ENCODE data around the gene AGPAT1.
"Not testable (repeated sequence)": the region's sequence is repeated elsewhere in the genome, so short reads cannot be mapped to it uniquely, and the experiment has no call there.

Gene AGPAT1

DNA sequence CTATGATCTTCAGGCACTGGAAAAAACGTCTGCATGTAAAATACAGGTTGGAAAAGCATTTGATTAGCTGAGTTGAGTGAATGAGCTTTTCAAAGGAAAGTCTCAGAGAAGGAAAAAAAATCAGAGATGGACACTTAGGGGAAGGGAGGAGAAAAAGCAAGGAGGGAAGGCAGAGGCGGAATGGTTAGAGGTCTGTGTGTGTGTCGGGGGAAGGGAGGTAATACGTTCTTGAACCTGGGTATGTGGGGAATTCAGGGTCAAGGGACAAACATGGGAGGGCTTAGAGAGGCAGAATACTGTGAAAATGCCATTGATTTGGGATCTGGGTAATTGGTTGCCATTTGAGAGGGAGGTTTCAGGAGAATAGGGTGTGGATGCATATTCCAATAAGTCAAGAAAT is 29.2 kb downstream of the AGPAT1 start:
- no peak for DNase-seq

DNA sequence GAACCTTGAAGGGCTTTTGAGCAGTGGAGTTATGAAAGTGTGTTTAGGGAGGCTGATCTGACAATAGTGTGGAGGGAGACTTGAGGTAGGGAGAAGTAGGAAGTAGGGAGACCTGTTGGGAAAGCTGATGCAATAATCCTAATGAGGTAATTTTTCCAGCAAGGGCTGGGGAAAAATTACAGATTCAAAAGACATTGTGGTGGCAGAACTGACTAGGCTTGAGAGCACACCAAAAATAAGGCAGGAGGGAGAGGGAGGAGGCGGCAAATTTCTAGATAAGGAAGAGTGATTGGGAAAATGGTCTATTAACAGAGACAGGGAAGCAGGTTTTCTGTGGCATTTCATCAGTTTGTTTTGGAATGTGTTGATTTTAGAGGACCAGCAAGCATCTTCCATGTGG is 29.6 kb downstream of the AGPAT1 start:
- no peak for DNase-seq

DNA sequence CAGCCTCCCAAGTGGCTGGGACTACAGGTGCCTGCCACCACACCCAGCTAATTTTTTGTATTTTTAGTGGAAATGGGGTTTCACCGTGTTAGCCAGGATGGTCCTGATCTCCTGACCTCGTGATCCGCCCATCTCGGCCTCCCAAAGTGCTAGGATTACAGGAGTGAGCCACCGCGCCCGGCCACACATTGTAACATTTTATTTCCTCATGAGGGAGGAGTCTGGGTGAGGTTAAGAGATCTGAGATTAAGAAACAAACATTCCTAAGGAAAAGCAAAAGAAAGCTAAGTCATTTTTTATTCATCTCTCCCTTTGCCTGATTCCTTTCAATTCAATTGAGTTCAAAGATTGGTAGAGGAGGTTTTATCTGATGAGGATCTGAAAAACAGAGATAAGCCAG is 31.6 kb downstream of the AGPAT1 start:
- DNase-seq, result not testable (repeated sequence)

DNA sequence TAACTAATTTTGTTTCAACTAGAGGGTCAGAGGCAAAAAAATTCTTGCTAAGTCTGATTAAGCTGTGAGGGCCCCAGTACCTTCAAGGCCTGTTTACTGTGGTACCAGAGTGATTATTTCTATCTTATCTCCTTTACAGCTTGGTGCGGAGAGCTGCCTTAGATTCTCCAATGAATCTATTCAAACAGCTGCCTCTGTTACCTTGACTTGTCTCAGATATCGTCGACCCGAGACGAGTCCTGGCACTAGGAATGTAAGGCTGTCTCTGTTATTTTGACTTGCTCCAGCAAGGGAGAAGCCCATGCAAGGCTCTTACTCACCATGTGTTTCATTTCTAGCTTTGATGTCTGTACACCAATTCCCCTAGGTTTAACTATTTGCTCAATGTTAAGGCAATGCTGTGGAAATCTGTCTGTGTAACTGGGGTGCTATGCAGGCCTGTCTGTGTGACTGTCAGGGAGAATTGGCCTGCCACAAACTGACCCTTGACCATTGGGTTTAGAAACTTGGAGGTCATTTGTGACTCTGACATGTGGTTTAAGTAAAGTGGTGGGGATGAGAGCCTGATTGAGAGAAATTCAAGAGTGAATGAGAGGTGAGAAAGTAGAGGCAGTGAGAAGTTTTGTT is 35.4 kb downstream of the AGPAT1 start:
- DNase-seq, result no peak

DNA sequence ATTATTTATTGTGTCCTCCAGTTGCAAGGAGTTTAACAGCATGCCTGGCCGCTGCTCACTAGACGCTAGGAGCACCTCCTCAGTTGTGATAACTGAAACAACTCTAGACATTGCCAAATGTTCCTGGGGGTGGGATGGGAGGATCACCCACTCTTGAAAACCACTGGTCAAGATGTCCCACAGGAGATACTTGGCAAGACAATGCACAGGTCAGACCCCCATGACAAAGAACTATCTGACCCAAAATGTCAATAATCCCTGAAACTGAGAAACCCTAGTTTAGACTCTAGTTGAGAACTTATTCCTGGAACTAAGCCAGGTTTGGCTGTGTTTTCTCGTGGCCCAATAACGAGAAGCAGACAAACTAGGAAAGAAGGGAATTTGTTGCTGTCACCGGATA is 36.3 kb downstream of the AGPAT1 start:
- DNase-seq, result no peak

DNA sequence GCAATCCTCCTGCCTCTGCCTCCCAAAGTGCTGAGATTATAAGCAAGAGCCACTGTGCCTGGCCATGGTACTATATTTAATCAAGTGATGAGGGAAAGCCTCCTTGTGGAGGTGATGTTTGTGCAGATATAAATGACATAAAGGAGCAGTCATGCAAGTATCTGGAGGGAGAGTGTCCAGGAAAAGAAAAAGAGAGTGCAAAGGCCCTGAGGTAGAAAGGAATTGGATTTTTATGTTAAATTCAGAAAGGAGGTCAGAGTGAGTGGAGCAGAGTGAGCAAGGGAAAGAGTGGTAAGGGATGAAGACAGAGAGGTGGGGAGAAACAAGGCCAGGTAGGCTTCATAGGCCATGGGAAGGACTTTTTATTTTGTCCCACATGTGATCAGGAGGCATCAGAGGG is 38.4 kb downstream of the AGPAT1 start:
- no peak for DNase-seq

DNA sequence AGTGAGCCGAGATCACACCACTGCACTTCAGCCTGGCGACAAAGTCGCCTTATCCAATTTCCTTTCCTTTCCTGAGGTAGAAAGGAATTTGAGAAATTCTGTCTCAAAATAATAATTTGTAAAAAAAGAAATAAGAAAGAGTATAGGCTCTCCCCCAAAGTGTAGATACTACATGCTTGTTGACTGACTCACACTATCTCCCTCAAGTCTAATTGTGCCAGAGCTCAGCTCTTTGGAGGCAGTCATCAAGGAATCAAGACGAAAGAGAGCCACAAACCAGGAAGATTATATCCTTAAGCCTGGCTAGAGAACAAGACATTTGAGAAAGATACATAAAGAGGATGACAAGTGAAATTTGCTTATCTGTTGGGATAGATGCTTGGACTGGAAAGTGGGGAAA is 42.1 kb downstream of the AGPAT1 start:
- no peak for DNase-seq

DNA sequence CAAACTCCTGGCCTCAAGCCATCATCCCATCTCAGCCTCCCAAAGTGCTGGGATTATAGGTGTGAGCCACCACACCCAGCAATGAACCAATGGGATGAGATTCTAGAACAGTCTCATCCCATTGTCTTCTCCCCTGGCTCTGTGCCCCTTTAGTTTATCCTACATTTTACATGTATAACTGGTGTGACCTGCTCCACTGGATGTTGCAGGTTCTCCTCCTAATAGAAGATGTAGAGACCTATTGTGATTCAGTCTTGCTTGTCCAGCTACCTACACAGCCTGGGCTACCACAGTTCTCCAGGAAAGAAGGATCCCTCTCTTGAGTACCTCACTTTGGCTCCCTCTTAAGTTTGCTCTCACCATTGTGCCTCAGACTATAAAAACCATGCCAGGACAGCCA is 43.8 kb downstream of the AGPAT1 start:
- DNase-seq, result no peak

DNA sequence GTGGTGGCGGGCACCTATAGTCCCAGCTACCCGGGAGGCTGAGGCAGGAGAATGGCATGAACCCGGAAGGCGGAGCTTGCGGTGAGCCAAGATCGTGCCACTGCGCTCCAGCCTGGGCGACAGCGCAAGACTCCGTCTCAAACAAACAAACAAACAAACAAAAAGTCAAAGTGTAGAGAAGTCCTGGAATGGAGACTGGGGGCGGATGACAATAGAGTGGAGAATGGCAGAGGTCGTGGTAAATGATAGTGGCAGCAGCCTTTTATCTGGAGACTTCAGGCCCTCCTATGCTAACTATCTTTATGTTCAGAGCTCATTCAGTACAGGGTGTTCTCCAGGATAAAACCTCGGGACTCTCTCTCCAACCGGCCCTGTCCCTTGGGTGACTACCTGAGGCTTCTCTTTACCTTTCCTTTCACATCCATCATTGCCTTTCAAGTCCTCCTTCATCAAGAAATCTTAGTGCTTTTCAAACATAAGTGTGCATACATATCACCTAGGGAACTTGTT is 44.4 kb downstream of the AGPAT1 start:
- DNase-seq, result no peak

DNA sequence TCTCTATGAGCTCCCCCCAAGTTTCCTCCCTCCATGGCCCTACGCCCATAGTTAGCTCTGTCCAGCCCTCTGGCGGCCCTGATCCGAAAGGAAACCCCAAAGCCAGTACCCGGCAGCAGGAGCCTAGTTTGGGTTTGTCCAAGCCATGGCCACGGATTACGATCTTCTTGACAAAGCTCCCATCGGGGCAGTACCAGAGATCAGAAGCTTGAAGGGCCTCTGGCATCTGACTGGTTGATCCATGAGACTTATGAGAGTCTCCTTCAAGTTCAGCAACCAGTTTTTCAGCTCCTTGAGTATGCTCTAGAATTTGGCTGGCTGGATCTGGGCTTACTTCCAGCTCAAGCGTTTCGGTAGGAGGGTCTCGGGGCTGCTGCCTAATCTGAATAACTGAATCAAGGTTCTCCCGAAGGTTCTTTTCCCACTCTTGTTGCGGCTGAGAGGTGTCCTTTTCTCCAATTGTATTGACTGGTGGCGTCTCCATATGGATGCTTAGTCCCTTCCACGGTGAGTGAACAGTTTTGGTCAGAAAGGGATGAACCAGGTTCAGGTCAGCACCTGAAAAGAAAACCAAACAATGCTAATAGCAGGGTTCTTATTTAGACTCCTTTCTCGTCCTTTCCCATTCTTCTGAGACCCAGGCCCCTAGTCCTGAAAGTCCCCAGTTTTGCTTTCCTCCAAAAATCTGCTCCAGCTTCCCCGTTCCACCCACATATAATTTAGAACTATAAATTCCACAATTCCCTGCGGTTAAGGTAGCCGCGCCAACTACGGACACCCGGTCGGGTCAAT is 46.4 kb downstream of the AGPAT1 start:
- no peak for DNase-seq

DNA sequence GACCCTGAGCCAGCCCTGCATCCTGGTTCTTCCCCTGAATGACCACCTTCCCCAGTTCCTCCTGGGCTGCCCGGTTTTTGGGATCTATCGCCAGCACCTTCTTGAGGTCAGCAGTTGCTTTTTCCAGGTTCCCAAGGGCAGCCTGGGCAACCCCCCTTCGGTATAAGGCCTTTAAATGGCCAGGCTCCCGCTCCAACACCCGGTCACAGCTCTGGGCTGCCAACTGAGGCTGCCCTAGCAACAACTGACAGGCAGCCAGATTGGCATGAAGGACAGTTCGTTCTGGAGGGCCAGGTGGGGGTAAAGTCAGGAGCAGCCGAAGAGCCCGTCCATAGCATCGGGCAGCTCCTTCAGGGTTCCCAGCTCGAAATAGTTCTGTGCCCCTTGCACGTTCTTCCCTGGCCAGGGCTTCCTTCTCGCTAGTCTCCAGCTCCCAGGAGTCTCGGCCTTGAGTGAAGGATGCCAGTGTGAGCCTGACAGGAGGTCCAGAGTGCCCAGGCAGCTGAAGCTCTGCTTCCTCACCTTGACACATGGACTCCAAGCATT is 47.1 kb downstream of the AGPAT1 start:
- no peak for DNase-seq

DNA sequence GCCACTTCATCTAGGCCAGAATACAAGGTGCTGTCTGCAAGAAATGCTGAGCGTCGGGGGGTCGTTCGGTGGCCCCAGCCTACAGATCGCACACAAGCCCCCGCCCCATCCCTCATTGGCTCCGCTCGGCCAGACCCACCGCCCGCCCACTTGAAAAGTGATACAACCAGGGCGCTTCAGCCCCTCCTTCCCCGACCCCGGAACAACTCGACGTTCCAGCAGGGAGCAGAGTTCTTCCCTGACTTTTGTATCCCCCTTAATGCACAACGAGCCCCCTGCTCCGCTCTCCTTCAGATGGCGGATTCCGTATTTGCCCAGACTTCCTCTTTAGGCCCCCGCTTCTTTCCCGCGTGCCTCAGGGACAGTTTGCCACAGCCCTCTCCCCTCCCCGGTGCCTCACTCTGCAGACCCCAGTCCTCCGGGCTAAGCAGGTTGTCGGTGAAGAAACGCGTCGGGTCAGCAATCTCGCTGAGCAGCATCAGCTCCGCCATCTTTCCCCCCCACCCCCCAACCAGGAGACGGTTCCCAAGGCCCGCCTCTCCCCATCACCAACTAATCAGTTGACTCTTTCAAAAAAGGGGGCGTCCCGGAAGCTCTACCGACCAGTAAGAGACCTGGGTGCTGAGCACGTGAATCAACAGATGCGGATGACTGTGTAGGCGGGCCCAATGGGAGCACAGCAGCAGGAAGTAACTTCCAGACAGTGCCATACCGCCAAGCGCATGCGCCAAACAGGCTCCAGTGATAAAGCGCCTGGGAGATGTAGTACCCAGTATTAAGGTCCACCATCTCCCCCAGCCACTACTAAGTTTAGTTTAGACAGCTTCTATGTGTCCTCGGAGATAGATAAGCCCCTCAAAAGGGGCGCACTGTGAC is 47.9 kb downstream of the AGPAT1 start, which contains the start of gene ATF6B:
Gene ATF6B, minus strand, starts transcription at position 530 of the 876 bp plus-strand sequence. Its CDS starts 39 bp downstream, at position 491.
- DNase-seq, result peak; percentile 96 to 98

DNA sequence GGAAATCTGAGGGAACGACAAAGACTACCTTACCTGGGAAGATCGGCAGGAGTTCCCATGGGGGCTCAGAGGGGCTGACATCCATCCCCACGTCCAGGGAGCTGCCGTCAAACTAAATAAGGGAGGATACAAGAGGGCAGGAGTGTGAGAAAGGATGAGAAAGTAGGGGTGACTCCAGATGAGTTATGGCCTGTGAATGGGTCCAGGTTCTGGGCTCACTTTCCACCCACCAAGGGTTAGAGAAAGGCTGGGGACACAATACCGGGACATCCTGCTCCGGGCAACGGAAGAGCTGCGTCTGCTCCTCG is 48.5 kb downstream of the AGPAT1 start:
- no peak for DNase-seq

DNA sequence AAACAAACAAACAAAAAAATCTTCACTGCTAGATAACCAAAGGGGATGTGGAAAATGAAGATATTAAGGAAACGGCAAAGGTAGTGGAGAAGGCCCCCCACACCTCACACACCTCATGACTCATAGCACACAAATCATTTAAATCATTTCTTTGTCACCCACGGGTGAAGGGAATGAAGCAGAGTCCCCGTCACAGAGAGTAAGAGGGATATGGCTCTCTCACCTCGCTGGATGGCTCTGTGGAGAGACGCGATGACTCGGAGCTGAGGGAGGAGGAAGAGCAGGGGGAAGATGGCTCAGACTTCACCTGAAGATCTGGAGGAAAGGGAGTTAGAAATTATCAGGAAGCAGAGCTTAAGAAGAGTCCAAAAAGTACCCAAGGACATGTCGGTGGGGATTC is 49.0 kb downstream of the AGPAT1 start:
- peak in 1 of 2 experiments; percentile 14 for DNase-seq

DNA sequence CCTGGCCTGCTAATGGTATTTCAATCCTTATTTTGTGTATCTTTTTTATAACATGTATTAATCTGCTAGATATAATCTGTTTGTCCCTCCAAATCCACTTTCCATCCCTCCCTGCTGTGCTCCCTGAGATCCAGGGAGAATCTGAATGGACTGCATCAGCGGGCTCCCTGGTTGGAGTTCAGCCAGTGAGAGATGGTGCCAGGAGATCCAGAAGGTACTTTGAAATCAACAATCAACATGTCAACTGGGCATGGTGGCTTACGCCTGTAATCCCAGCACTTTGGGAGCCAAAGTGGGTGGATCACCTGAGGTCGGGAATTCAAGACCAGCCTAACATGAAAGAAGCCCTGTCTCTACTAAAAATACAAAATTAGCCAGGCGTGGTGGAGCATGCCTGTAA is 52.2 kb downstream of the AGPAT1 start:
- DNase-seq, result no peak

DNA sequence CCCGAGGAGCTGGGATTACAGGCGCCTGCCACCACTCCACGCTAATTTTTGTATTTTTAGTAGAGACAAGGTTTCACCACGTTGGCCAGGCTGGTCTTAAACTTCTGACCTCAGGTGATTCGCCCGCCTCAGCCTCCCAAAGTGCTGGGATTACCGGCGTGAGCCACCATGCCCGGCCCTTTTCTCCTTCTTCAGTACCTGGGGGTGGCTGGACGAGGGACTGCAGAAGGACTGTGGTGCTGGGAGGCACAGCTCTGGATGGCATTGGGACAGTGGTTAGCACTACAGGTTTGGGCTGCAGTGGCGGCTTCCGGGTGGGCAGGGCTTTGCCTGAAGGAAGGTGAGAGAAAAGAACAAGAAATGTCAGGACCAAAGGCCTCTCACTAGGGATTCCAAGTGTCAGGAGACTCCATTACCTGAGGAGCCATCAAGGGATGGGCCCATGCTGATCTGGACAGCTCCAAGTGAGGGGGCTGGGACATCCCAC is 55.3 kb downstream of the AGPAT1 start:
- no peak for DNase-seq

DNA sequence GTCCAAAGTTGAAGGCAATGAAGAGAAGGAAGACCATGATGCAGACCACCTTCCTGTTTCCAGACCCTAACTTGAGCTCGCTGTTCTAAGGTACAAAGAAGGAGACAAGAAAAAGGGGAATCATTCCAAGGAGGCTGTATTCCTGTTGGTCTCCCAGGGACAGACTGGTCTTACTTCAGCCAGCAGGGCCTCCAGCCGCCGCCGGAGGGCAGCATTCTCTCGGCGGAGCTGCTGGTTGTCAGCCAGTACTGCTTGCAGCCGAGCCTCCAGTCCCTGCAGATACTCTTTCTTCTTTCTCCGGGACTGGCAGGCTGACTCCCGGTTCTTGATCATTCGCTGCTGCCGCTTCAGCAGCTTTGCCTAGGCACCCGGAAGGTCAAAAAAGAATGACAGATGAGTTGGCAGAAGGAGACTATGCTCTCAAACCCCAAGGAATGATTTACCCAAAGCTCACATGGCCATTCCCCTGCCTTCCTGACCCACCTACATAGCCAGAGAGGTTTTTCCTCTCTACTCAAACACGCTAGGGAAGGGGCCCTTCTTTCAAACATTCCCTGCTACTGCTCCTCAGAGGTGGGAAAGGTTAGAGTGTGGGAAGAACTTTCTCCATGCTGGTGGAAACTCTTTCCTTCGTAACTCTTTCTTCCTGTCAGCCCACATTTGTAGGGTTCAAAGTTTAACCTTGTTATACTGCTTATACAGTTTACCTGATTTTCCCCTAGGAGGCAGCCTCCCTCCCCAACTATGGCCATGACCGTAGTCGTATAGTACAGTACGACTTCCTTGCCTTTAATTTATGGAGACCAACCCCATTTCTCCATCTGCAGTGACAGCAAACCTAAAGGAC is 56.9 kb downstream of the AGPAT1 start:
- DNase-seq, result peak; percentile 72 to 78
